Loucy (cell line): ENCODE results near the gene PILRA.
A peak's percentile ranks its signal among the peaks of the same experiment; 100 is the strongest.
"Not testable (repeated sequence)": the region's sequence is repeated elsewhere in the genome, so short reads cannot be mapped to it uniquely, and the experiment has no call there.

ENCODE experiments used
- H2AFZ ChIP-seq: fragments of 200-600 bp; sonication (generic); 2 replicates; pipeline ENCODE4 v1.6.0; 2016; ENCODE audit warnings: antibody characterized with exemption, mild to moderate bottlenecking, low read length, moderate library complexity
- H3F3A ChIP-seq: fragments of 200-600 bp; 2 replicates; pipeline ENCODE4 v1.6.0; 2016; ENCODE audit warnings: antibody characterized with exemption, low read depth, mild to moderate bottlenecking
- H3K27me3 ChIP-seq: fragments of 200-600 bp; sonication (generic); 2 replicates; pipeline ENCODE4 v1.6.1; 2014; ENCODE audit warnings: low read length, mild to moderate bottlenecking; ENCODE audit not compliant: insufficient read depth, poor library complexity, severe bottlenecking
- H3K36me3 ChIP-seq: fragments of 200-600 bp; sonication (generic); 2 replicates; pipeline ENCODE4 v1.6.1; 2016; ENCODE audit warnings: low read length; ENCODE audit not compliant: insufficient read depth
- H3K4me1 ChIP-seq: fragments of 200-600 bp; sonication (generic); 2 replicates; pipeline ENCODE4 v1.5.1; 2014; ENCODE audit warnings: low read length, mild to moderate bottlenecking; ENCODE audit not compliant: insufficient read depth, poor library complexity, severe bottlenecking
- H3K4me2 ChIP-seq: fragments of 200-600 bp; sonication (generic); 2 replicates; pipeline ENCODE4 v1.6.0; 2014; ENCODE audit warnings: antibody characterized with exemption, low read length, low read depth, mild to moderate bottlenecking; ENCODE audit not compliant: poor library complexity, severe bottlenecking
- H3K4me3 ChIP-seq: fragments of 200-600 bp; sonication (generic); 2 replicates; pipeline ENCODE4 v1.5.1; 2014; ENCODE audit warnings: low read length, mild to moderate bottlenecking, mixed read lengths; ENCODE audit not compliant: poor library complexity, severe bottlenecking
- H3K79me2 ChIP-seq: fragments of 200-600 bp; sonication (generic); 2 replicates; pipeline ENCODE4 v1.6.1; 2014; ENCODE audit warnings: low read length; ENCODE audit not compliant: insufficient read depth
- H3K9ac ChIP-seq: fragments of 200-600 bp; sonication (generic); 2 replicates; pipeline ENCODE4 v1.6.0; 2014; ENCODE audit warnings: mild to moderate bottlenecking, low read depth, low read length, moderate library complexity; ENCODE audit not compliant: poor library complexity, severe bottlenecking
- H3K9me2 ChIP-seq: fragments of 200-600 bp; sonication (generic); replicated peaks from 2 replicates; pipeline ENCODE4 v1.6.1; 2016; ENCODE audit warnings: low read depth, low read length, mixed read lengths
- H3K9me3 ChIP-seq: fragments of 200-600 bp; sonication (generic); 2 replicates; pipeline ENCODE4 v1.6.1; 2014; ENCODE audit warnings: mild to moderate bottlenecking, antibody characterized with exemption, low read length, low read depth; ENCODE audit not compliant: insufficient read depth
- H4K20me1 ChIP-seq: fragments of 200-600 bp; sonication (generic); 2 replicates; pipeline ENCODE4 v1.6.0; 2014; ENCODE audit warnings: antibody characterized with exemption, low read length, mild to moderate bottlenecking; ENCODE audit not compliant: insufficient read depth, poor library complexity, severe bottlenecking
- EZH2phosphoT487 ChIP-seq: fragments of 200-600 bp; IDR thresholded peaks from 2 replicates; pipeline ENCODE4 v1.6.1; 2018; ENCODE audit warnings: antibody characterized with exemption, mild to moderate bottlenecking, moderate library complexity, borderline replicate concordance
- TF ChIP-seq, protein P1 (sequence below): fragments of 200-600 bp; sonication (generic); conservative IDR thresholded peaks from 2 replicates; pipeline ENCODE4 v1.5.1; 2014; ENCODE audit warnings: mild to moderate bottlenecking, antibody characterized with exemption, low read length

Gene PILRA

DNA sequence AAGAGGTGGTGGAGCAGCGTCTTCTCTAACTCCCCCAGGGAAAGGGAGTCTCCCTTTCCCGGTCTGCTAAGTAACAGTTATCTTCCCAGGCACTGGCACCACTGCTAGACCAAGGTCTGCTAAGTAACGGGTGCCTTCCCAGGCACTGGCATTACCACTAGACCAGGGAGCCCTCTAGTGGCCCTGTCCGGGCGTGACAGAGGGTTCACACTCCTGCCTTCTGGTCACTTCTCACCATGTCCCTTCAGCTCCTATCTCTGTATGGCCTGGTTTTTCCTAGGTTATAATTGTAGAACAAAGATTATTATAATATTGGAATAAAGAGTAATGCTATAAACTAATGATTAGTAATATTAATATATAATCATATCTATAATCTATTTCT lies 28.0 kb upstream of the PILRA start:
- TF ChIP-seq, protein P1, sequence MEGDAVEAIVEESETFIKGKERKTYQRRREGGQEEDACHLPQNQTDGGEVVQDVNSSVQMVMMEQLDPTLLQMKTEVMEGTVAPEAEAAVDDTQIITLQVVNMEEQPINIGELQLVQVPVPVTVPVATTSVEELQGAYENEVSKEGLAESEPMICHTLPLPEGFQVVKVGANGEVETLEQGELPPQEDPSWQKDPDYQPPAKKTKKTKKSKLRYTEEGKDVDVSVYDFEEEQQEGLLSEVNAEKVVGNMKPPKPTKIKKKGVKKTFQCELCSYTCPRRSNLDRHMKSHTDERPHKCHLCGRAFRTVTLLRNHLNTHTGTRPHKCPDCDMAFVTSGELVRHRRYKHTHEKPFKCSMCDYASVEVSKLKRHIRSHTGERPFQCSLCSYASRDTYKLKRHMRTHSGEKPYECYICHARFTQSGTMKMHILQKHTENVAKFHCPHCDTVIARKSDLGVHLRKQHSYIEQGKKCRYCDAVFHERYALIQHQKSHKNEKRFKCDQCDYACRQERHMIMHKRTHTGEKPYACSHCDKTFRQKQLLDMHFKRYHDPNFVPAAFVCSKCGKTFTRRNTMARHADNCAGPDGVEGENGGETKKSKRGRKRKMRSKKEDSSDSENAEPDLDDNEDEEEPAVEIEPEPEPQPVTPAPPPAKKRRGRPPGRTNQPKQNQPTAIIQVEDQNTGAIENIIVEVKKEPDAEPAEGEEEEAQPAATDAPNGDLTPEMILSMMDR: peak; percentile 25; the same call in 1 of the 2 replicates
- H3K9me3 ChIP-seq, H3K27me3 ChIP-seq, H3K4me3 ChIP-seq, H3K4me2 ChIP-seq, H2AFZ ChIP-seq, H3K4me1 ChIP-seq, H3F3A ChIP-seq, H3K9me2 ChIP-seq, H3K9ac ChIP-seq: not testable (repeated sequence)
- Histone ChIP-seq H3K36me3 (peaks cover 58% of the 10 kb centered on the region), H3K79me2 (peaks cover 35% of the 10 kb centered on the region; the same call in 1 of the 2 replicates), H4K20me1 (peaks cover 27% of the 10 kb centered on the region)

DNA sequence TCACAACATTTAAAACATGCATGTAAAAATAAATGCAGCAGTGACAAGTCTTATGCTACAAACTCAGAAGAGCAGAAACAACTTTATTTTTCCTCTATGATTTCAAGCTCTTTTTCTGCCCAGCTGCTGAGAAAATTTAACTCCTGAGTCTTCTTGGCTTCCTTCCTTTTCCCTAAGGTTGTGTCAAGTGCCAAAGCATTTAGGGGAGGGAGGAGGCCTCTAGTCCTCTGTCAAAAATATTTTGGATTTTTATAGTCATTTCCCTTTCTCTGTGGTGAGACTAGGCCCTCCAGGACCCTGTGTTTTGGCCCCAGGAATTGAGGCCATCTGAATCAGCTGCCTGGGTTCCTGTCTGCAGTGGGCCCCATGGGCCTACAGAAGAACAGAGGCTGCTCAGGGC lies 26.4 kb upstream of the PILRA start:
- Histone ChIP-seq H3K27me3 (no peaks in the 10 kb centered on the region), H3K4me3 (no peak overlapping the region), H3K79me2 (peaks cover 25% of the 10 kb centered on the region; the same call in 1 of the 2 replicates), H3K9me3 (no peaks in the 10 kb centered on the region), H3K4me1 (no peaks in the 10 kb centered on the region), H3F3A (0 out of 2 replicates have a peak, but pooled peaks cover 2% of the 10 kb centered on the region), H3K9ac (no peak overlapping the region), H2AFZ (no peak overlapping the region), H3K4me2 (no peak overlapping the region), H4K20me1 (peaks cover 26% of the 10 kb centered on the region), H3K9me2 (no peaks in the 10 kb centered on the region), H3K36me3 (peaks cover 67% of the 10 kb centered on the region)
- TF ChIP-seq EZH2phosphoT487: no peak
- TF ChIP-seq, protein P1: no peak

DNA sequence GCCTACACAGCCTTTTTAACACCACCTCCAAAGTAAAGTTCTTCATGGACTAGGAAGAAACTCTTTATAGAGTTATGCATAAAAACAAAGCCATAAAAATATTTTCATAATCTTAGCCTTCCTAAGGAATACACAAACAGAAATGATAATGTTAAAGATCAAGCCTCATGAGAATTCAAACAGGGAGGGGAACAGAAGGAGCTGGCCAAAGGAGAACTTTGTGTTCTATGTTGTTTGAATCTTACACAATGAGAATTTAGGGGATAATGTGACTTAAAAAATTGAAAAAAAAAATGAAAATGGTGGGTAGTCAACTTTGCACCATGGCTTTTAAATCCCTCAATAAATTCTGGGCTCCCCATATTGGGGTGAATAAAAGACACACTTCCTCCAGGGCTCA lies 24.5 kb upstream of the PILRA start:
- no peaks in the 10 kb centered on the region for H3K9me2 ChIP-seq
- no peak overlapping the region for H3K9ac ChIP-seq
- peaks cover 14% of the 10 kb centered on the region; the same call in 1 of the 2 replicates for H3K79me2 ChIP-seq
- no peak overlapping the region for H3K4me2 ChIP-seq
- no peaks in the 10 kb centered on the region for H3K27me3 ChIP-seq
- no peak overlapping the region for H2AFZ ChIP-seq
- H3K4me3 ChIP-seq: no peak overlapping the region
- peaks cover 68% of the 10 kb centered on the region for H3K36me3 ChIP-seq
- peaks cover 15% of the 10 kb centered on the region for H4K20me1 ChIP-seq
- TF ChIP-seq, protein P1: no peak
- TF ChIP-seq EZH2phosphoT487: no peak
- H3K9me3 ChIP-seq: no peaks in the 10 kb centered on the region
- no peaks in the 10 kb centered on the region for H3K4me1 ChIP-seq
- no peaks in the 10 kb centered on the region for H3F3A ChIP-seq
